Measurements from ENCODE around the gene TLE3. TPM values are rescaled to one million over a fixed set of nuclear protein-coding genes. Genes with fewer than 3 reads are reported as not detected.
"Not testable (repeated sequence)": the region's sequence is repeated elsewhere in the genome, so short reads cannot be mapped to it uniquely, and the experiment has no call there.

Gene TLE3
- total RNA-seq, 1 donor from 2014 or later, result 89.2 TPM

DNA sequence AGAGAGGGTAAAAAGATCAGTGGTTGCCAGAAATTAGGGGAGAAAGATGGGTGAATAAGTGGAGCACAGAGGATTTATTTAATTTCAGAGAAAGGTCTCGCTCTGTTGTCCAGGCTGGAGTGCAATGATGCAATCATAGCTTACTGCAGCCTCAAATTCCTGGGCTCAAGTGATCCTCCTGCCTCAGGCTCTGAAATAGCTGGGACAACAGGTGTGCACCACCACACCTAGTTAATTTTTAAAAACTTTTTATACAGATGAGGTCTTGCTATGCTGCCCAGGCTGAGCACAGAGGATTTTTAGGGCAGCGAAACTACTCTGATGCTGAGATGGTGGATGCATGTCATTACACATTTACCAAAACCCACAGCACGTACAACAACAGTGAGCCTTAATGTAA lies 20.9 kb upstream of the TLE3 start:
- Mint-ChIP-seq H3K9me3 (ENCODE audit: unreplicated experiment) (peaks cover 6% of the 10 kb centered on the region), H3K4me1 (ENCODE audit: low read depth, unreplicated experiment) (peaks cover 16% of the 10 kb centered on the region), H3K27me3 (ENCODE audit: unreplicated experiment) (peaks cover 9% of the 10 kb centered on the region), H3K4me3 (ENCODE audit: unreplicated experiment) (no peak overlapping the region), H3K36me3 (ENCODE audit: unreplicated experiment) (peaks cover 5% of the 10 kb centered on the region), H3K27ac (ENCODE audit: unreplicated experiment) (no peak overlapping the region)
- no peak for DNase-seq
- TF ChIP-seq, protein P1, sequence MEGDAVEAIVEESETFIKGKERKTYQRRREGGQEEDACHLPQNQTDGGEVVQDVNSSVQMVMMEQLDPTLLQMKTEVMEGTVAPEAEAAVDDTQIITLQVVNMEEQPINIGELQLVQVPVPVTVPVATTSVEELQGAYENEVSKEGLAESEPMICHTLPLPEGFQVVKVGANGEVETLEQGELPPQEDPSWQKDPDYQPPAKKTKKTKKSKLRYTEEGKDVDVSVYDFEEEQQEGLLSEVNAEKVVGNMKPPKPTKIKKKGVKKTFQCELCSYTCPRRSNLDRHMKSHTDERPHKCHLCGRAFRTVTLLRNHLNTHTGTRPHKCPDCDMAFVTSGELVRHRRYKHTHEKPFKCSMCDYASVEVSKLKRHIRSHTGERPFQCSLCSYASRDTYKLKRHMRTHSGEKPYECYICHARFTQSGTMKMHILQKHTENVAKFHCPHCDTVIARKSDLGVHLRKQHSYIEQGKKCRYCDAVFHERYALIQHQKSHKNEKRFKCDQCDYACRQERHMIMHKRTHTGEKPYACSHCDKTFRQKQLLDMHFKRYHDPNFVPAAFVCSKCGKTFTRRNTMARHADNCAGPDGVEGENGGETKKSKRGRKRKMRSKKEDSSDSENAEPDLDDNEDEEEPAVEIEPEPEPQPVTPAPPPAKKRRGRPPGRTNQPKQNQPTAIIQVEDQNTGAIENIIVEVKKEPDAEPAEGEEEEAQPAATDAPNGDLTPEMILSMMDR (IDR thresholded peaks at IDR 0.05; ENCODE audit: partially characterized antibody, unreplicated experiment), result no peak

DNA sequence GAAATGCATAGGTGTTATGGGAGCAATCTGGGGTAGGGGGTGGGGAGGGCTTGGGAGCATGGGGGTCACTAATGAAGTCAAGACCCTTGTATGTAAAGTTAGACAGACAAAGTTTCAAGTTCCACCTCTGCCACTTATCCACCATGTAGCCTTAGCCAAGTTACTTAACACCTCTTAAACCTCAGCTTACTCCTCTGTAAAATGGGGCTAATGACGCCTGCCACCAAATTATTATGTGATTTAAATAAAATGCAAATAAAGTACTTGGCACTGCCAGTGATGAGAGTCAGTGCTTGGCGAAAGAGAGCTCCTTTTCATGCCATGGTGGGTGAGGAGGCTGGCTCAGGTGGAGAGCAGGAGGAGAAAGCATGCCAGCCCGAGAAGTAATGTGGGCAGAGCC lies 18.6 kb upstream of the TLE3 start:
- peaks cover 4% of the 10 kb centered on the region for H3K36me3 Mint-ChIP-seq (ENCODE audit: unreplicated experiment)
- TF ChIP-seq, protein P1 (IDR thresholded peaks at IDR 0.05; ENCODE audit: partially characterized antibody, unreplicated experiment), result no peak
- H3K27ac Mint-ChIP-seq (ENCODE audit: unreplicated experiment), result no peak overlapping the region
- peaks cover 7% of the 10 kb centered on the region for H3K27me3 Mint-ChIP-seq (ENCODE audit: unreplicated experiment)
- peaks cover 12% of the 10 kb centered on the region for H3K4me1 Mint-ChIP-seq (ENCODE audit: low read depth, unreplicated experiment)
- no peak for DNase-seq
- H3K9me3 Mint-ChIP-seq (ENCODE audit: unreplicated experiment), result peaks cover 3% of the 10 kb centered on the region
- H3K4me3 Mint-ChIP-seq (ENCODE audit: unreplicated experiment), result no peak overlapping the region

DNA sequence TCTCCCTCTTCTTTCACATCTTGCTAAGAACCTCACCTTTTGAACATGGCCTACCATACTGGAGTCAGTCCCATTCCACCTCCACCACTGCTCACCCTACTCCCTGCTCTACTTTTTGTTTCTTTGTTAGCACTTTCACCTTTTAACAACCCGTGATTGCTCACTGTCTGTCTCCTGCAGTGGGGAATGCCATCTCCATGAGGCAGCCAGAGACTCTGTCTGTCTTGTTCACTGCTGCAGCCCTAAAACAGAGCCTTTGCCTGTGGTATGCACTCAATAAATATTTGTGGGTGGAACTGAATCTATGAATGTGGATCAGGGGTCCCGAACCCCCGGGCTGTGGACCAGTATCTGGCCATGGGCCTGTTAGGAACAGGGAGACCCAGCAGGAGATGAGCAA lies 16.5 kb upstream of the TLE3 start:
- Mint-ChIP-seq H3K27me3 (ENCODE audit: unreplicated experiment) (peaks cover 3% of the 10 kb centered on the region), H3K4me3 (ENCODE audit: unreplicated experiment) (no peak overlapping the region), H3K4me1 (ENCODE audit: low read depth, unreplicated experiment) (peaks cover 9% of the 10 kb centered on the region), H3K36me3 (ENCODE audit: unreplicated experiment) (no peaks in the 10 kb centered on the region), H3K9me3 (ENCODE audit: unreplicated experiment) (peaks cover 6% of the 10 kb centered on the region), H3K27ac (ENCODE audit: unreplicated experiment) (no peak overlapping the region)
- TF ChIP-seq, protein P1 (IDR thresholded peaks at IDR 0.05; ENCODE audit: partially characterized antibody, unreplicated experiment), result no peak
- no peak for DNase-seq

DNA sequence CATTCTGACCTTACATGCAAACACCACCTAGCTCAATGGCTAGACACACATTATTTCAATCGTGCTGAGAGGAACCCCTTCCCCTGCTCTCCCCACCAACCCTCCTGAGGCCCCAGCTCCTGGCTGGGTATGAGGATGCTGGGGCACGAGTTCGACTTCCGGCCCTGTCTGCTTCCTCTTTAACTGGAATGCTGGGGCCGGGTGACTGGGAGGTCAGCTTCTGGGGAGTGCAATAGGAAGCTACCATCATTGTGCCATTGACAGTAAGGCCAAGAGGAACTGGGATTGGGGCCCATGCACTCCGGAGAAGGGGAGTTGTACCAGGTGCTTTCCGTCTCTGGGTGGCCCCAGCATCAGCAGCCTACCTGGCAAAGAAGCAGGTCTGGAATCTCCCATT lies 15.6 kb upstream of the TLE3 start:
- Mint-ChIP-seq H3K4me3 (ENCODE audit: unreplicated experiment) (no peak overlapping the region), H3K27ac (ENCODE audit: unreplicated experiment) (no peak overlapping the region), H3K27me3 (ENCODE audit: unreplicated experiment) (peaks cover 3% of the 10 kb centered on the region), H3K36me3 (ENCODE audit: unreplicated experiment) (no peaks in the 10 kb centered on the region), H3K9me3 (ENCODE audit: unreplicated experiment) (peaks cover 5% of the 10 kb centered on the region), H3K4me1 (ENCODE audit: low read depth, unreplicated experiment) (peaks cover 9% of the 10 kb centered on the region)
- DNase-seq, result no peak
- TF ChIP-seq, protein P1 (IDR thresholded peaks at IDR 0.05; ENCODE audit: partially characterized antibody, unreplicated experiment), result no peak

DNA sequence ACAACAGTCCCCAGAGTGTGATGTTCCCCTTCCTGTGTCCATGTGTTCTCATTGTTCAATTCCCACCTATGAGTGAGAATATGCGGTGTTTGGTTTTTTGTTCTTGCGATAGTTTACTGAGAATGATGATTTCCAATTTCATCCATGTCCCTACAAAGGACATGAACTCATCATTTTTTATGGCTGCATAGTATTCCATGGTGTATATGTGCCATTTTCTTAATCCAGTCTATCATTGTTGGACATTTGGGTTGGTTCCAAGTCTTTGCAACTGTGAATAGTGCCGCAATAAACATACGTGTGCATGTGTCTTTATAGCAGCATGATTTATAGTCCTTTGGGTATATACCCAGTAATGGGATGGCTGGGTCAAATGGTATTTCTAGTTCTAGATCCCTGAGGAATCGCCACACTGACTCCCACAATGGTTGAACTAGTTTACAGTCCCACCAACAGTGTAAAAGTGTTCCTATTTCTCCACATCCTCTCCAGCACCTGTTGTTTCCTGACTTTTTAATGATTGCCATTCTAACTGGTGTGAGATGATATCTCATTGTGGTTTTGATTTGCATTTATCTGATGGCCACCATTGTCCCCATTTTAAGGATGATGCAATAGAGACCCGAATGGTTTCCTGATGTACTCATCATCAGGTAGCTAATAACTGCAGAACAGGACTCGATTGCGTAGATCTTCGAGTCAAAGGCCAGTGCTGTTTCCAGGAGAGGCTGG lies 15.0 kb upstream of the TLE3 start:
- H3K27ac Mint-ChIP-seq (ENCODE audit: unreplicated experiment); H3K27me3 Mint-ChIP-seq (ENCODE audit: unreplicated experiment); H3K4me3 Mint-ChIP-seq (ENCODE audit: unreplicated experiment); H3K4me1 Mint-ChIP-seq (ENCODE audit: low read depth, unreplicated experiment); DNase-seq; H3K36me3 Mint-ChIP-seq (ENCODE audit: unreplicated experiment); H3K9me3 Mint-ChIP-seq (ENCODE audit: unreplicated experiment): not testable (repeated sequence)
